Stimulated activated CD4-positive, alpha-beta T cell treated with anti-CD3 and anti-CD28 coated beads, Interleukin-15, amount 100 ng/mL, for 1 hour (primary cell): Measurements from ENCODE around the gene CTSD.

ENCODE experiments used
- DNase-seq, 2 donors: peaks; one replicate each; pipeline ENCODE4 v3.0.0-alpha.2; 2020; ENCODE audit warnings: low read depth in 1 of 2, low spot score in 1 of 2

Gene CTSD

DNA sequence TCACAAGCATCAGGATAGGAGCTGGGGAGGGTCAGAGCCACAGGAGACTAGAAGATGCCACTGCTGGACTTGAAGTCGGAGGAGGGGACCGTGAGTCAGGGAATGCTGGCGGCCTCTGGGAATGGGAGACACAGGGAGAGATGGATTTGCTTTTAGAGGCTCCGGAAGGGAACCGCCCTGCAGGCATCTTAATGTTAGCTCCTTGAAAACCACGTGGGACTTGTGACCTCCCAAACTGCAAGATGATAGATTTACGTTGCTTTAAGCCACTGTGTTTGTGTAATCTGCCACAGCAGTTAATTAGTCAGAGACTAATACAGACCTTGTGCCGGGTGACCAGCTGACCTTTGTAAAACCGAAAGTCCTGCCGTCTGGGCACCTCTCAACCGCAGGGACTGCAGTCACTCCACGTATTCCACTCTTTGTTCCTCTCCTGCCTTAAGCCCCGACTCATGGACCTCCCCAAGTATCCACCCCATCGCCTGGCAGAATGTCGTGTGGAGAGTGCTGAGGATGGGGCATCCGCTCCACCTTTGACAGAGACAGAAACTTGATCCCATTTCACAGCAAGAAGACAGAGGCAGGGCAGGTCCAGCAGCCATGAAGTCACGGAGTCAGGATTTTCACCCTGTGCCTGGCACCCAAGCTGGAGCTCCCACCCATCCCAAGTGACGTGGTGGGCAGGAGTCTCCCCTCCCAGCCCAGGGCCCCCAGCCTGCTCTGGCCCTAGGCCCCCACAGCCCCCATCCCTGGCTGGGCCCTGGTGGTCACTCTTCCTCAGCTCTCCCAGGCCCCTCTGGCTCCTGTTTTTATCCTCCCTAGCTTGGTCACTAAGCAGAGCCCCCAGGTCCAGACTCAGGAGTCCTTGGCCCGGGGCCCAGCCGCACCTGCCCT lies 19.4 kb upstream of the CTSD start:
- no peak for DNase-seq

DNA sequence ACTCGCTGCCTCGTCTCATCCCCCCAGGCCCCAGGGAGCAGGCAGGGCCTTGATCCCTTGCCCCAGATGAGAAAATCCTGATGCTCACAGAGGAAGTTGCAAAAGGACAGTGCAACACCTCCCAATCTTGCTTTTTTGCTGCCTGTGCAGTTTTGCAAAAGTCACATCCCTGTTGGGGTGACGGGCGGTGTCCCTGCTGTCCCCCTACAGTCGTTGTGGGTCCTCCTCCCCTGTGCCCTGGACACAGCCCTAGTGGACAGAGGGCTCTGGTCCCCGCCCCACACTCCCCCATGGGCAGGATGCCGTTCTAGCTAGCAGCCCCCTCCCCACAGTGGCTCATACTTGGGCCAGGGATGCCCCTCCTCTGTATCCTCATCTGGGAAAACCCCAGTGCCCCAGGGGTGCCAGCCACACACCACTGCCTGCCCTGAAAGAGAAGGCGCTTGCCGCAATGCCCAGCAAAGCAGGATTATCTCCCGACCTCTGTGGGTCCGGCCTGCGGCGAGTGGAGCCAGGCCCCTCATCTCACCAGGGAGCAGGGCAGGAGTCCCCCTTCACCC lies 18.4 kb upstream of the CTSD start:
- DNase-seq = no peak

DNA sequence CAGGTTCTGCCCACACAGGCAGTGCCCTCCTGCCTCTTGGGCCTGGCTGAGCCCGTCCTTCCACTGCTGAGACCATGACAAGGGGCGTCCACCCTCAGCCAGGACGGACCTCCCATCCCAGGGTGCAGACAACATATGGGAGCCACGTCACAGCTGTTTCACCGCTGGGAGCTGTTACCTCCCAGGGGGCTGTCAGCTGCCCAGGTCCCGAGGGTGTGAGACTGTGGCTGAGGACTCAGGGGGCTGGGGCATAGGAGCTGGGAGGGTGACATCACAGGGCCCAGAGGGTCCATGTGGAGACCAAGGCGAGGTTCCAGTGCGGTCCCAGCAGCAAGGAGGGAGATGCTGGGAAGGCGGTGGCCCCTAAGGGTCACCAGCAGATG lies 17.9 kb upstream of the CTSD start:
- no peak for DNase-seq

DNA sequence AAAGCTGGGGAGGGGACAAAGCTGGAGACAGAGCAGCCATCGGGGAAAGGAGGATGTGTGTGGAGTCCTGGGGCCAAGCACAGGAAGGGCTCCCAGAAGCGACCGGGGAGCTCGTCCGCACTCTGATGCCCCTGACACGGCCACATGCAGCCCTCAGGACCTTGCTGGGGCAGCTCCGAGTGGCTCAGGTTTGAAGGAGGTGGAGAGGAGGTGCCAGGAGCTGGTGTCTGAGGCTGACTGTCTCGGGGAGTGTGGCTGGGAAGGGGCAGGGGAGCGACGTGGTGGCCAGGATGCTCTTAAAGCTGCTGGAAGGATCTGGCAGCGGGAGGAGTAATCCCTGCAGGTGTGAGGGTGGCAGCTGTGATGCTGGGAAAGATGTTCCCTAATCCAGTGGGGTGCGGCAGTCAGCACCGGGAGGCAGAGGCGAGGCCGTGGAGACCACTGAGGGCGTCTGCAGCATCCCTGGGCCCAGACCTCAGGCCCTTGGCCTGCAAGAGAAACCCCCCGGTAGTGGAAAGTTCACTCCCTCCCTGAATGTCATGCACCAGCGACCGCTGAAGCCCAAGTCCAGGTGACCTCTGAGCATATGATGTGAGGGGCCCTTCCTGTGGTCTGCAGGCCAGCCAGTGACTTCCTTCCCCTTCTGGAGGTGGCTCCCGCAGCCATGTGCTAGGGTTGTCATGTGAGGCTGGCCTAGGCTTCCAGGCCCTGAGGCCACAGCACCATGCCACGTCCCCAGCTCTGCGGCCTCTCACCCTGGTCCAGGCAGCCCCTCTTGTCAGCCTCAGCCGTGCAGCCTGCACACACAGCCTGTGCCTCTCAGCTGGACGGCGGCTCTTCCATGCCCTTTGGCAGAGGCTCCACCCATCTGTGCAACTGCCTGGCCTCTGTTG lies 17.2 kb upstream of the CTSD start:
- DNase-seq = no peak

DNA sequence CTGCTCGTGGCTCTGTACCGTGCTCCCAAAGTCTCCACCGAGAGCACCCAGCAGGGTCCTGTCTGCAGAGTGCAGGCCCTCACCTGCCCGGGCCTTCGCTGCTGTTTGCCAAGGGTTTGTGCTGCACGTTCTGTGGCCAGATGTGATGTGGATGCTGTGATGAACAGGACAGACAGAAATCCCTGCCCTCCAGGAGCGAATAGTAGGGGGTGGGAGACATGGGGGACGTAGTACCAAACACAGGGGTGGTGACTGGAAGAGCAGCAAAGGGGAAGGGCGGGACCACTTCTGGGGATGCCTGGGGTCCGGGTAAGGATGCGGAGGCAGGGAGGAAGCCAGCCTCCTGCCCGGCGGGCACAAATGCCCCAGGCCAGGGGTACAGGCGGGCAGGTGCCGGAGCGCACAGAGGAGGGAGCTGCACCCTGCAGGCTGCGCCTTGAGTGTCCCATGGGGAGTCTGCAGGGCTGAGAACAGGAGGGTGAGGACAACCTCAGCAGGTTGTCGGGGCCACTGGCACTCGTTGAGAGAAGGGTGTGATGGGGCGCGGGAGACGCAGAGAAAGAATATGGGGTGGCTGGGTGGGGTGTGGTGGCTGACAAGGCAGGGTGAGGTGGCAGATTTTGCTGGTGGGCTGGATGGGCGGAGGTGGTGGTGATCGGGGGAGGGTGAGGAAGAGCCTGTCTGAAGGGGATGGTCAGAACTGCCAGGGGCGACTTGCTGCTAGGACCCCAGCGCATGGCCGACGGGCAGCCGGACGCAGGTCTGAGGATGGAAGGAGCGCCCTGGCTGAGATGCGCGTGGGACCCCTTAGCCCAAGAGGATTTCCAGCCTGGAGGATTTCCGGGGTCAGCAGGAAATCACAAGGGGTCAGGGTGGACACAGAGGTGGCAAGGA lies 16.3 kb upstream of the CTSD start:
- DNase-seq = no peak

DNA sequence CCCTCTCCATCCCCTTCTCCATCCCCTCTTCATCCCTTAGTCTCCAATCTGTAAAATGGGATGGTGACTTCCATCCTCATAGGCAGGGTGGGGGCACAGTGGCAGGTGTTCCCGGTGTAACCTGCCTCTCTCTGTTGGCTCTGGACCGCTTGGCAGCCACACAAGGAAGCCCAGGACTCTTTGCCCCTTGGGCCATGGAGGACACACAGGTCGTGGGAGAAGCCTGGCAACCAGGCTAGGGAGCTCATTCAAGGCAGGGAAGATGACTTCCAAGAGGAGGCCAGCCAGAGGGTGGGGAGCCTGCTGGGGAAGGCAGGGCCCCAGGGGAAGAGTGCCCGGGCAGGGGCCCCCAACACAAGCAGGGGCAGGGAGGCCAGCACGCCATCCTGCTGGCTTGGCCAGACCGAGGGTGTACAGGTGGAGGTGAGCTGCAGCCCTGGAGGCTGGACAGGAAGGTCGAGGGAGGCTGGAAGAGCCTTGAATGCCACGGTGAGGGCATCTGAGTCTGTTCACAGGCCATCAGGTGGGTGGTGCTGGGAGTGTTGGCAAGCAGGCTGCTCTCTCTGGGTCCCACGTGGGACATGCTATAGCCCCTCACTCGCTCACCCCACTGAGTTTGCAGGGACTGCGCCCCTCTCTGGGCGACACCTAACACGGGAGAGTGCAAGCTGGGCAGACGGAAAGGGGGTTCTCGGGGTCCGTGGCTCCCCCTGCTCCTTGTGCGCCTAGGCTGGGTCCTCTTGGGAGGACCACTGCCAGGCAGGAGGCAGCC lies 15.5 kb upstream of the CTSD start:
- no peak for DNase-seq

DNA sequence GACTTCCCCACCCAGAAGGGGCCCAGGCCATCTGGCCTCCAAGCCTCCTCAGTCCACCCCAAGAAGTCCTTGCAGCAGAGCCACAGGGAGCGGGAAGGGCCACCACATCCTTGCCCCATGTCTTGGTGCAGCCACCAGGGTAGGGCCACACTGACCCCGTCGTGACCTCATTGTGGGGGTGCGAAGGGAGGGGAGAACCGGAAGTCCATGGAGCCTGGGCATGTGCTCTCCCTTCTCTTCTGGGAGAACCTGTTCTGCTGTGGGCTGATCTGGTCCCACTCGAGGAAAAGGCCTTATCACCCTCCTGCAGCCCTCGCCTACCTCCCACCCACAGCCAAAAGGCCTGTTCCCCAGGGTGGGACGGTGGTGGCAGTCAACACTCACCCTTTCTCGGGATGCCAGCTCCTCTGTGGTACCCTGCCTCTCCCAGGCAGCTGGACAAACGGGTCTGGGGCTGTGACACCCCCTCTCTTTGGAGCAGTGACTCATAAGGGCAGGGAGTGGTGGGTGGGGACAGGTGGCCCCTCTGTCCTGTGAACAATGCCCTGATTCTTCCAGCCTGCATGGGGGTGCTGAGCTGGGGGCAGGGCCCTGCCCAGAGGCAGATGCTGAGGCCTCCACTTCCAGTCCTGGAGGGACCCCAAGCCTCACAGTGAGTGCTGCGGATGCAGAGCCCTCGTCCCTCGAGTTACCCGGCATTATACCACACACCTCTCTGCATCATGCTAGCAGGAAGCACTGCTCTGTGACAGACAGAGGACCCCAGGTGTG lies 14.6 kb upstream of the CTSD start:
- no peak for DNase-seq

DNA sequence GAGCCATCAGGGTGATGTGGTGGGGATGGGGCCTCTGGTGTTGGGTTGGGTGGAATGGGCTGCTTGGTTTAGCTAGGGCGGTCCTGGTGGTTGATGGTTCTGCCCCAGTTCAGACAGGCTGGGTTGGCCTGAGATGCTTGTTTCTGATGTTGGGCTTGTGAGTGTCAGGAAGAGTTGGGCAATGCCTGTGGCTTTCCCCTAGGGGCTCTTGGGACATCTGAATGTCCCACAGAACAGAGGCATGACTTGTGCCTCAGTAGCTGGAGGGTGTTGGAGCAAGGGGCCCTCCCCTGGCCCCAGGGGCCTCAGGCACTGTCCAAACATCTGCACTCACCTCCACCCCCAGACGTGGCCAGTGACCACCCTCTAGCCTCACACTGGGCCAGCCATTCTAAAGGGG lies 14.0 kb upstream of the CTSD start:
- DNase-seq = no peak

DNA sequence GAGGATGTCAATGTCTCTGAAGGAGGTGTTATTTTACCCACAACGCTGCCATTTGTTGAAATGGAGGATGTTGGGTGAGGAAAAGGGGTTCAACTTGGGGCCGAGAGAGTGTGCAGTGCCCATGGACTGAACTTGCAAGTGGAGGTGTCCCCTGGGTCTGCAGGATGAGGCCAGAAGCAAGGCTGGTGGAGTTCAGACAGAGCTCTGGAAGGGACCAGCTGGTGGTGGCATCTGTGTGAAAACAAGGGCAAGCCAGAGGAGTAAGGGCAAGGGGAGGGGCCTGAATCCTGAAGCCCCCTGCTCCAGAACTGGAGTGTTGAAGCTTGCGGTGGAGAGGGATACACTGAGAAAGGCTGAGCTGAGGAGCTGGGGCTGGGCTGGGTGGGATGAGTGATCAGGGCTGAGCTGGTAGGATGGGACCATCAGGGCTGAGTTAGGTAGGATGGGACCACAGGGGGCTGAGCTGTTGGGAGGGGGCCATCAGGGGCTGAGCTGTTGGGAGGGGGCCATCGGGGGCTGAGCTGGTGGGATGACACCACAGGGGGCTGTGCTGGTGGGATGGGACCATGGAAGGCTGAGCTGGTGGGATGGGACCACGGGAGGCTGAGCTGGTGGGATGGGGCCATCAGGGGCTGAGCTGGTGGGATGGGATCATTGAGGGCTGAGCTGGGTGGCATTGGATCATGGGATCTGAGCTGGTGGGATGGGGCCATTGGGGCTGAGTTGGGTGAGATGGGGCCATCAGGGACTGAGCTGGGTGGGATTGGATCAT lies 13.4 kb upstream of the CTSD start:
- no peak for DNase-seq

DNA sequence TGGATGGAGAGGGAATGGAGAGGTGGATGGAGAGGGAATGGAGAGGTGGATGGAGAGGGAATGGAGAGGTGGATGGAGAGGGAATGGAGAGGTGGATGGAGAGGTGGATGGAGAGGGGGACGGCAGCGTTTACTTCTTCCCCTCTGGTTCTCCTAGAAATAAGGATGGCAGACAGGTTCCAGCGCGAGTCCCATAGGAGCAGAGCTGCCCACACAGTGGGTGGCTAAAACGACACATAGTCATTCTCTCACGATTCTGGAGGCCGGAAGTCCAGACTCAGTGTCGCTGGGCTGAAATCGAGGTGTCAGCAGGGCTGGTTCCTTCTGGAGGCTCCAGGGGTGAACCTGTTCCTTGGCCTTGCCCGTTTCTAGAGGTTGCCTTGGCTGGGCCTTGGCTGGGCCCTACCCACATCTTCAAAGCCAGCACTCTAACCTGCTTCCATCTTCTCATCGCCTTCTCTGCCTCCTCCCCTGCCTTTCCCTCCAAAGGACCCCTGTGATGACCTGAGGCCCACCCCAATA lies 12.7 kb upstream of the CTSD start:
- no peak for DNase-seq

DNA sequence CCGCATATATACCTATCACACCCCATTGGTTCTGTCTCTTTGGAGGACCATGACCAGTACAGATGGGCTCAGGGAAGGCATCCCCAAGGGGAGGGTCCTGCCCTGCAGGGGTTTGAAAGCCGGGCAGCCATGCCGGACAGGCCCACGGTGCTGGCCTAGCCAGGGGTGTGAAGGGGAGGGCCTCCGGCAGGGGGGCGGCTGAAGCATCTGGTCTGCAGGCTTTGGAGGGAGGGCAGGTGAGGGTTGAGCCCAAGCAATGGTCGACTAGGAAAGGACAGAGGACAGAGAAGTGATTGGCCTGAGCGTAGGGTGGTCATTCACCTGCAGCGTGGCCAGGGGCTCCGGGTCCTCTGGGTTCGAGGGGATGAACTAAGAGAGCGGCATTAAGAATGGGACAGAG lies 11.2 kb upstream of the CTSD start:
- no peak for DNase-seq

DNA sequence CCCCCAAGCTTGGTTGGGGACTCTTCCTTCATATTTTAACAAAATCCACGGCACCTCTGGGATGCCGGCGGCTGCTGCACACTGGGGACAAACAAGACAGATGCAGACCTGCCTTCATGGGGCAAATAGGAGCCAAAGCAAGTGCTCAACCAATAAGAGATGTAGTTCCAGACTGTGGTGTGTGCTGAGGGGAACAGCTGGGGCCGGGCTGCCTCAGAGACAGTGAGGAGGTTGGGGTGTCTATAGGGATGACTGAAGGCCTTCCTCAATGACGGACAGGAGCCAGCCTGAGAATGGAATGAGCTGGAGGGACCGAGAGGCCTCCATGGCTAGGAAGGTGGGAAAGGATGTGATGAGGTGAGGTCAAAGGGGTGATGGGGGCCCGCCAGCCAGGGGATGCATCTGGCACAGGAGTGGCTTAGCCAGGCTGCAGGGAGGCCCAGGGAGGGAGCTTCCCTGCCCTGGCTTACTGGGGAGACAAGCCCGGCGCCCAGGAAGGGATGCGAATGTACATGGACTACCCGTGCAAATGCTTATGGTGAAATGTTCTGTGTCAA lies 10.3 kb upstream of the CTSD start:
- no peak for DNase-seq

DNA sequence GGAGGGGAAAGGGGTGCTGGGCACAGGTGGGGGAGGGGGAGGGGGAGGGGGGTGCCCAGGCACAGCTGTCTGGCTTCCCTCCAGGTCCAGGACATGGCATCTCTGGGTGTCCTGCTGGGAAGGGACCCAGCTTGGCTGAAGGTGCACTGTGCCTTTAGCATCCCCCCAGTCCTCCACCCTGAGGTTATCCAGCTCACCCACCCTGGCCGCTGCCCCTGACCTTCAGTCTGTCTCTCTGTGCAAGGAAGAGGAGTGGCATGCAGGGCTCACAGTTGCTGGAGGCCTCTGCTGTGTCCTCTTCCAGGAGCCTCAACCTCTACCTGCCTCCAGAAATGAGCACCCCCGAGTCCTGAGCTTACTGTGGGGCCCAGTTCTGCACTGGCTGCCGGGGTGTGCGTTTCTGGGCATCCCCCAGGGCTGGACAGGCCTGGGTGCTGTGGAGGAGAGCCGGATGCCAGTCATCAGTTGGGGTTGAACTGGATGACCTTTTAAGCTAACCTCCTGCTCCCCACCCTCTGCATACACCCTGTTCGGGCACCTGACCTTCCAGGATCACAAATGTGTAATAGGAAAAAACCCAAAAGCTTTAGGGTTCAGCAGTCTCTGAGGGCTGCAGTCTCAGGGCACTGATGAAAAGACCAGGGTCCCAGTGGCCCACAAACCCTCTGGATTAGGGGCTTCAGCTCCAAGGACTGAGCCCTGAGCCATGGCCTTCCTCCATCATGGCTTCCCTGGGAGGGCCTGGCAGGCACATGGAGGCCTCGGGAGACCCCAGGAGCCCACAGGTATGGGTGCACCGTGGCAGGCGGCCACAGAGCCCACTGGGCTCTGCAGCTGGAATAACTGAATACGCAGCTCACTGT lies 9.6 kb upstream of the CTSD start:
- no peak for DNase-seq

DNA sequence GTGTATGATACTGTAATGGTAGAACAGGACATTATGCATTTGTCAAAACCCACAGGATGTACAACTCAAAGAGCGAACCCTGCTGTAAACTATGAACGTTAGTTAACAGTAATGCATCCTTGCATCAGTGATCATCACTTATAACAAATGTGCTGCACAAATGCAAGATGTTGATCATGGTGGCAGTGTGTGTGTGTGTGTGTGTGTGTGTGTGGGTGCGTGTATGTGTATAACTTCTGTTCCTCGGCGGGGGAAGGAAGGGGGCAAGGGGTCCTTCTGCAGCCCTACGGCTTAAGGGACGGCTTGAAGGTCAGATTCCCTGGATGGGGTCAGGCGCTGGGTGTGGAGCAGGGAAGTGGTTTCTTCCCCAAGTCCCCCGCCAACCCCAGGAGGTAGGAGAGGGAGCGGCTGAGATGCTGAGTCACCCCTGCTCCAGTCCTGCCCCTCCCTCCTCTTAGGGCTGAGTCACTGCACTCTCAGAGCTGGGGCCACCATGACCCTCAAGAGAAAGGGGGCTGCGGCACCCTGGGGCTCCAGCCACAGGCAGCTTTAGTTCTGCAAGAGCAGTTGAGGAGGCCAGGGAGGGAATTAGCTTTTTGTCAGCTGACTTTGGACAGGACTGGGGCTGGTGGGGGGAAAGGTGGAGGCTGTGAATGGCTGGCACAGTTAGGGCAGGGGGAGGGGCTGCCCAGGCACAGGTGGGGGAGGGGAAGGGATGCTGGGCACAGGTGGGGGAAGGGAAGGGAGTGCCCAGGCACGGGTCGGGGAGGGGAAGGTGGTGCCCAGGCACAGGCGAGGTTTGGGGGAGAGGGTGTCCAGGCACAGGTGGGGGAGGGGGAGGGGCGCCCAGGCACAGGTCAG lies 8.8 kb upstream of the CTSD start:
- DNase-seq = peak in 1 of 2 donors; percentile 33

DNA sequence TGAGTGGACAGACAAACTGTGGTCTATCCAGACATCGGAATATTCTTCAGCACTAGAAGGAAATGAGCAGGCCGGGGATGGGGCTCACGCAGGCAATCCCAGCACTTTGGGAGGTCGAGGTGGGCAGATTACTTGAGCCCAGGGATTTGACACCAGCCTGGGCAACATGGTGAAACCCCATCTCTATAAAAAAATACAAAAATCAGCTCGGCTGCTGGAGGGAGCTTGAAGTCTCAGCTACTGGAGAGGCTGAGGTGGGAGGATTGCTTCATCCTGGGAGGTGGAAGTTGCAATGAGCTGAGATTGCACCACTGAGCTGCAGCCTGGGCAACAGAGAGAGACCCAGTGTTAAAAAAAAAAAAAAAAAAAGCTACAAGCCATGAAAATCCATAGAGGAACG lies 8.0 kb upstream of the CTSD start:
- no peak for DNase-seq

DNA sequence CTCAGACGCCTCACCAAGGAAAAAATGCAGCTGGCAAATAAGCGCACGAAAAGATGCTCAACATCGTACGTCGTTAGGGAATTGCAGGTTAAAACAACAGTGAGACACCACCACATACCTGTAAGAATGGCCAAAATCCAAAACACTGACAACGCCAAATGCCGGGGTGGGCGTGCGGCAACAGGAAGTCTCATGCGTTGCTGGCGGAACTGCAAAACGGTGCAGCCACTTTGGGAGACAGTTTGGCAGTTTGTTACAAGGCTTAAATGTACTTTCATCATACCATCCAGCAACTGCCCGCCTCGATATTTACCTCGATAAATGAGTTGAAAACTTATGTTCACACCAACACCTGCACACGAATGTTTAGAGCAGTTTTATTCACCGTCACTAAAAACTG lies 7.5 kb upstream of the CTSD start:
- DNase-seq = no peak
